22Rv1 (cell line): Measurements from ENCODE around the gene KCTD13.
"Not testable (repeated sequence)": the region's sequence is repeated elsewhere in the genome, so short reads cannot be mapped to it uniquely, and the experiment has no call there.

Experiments used
- H3K27ac ChIP-seq: fragments of 450-650 bp; 2 replicates; pipeline ENCODE4 v1.5.1; 2017
- ZFX ChIP-seq: fragments of 450-650 bp; IDR thresholded peaks from 2 replicates; pipeline ENCODE4 v1.6.1; 2017; ENCODE audit warnings: antibody characterized with exemption, borderline replicate concordance
- TF ChIP-seq, protein P1 (sequence below): fragments of 450-650 bp; IDR thresholded peaks from 2 replicates; pipeline ENCODE4 v1.5.1; 2017; ENCODE audit warnings: mild to moderate bottlenecking

Gene KCTD13

DNA sequence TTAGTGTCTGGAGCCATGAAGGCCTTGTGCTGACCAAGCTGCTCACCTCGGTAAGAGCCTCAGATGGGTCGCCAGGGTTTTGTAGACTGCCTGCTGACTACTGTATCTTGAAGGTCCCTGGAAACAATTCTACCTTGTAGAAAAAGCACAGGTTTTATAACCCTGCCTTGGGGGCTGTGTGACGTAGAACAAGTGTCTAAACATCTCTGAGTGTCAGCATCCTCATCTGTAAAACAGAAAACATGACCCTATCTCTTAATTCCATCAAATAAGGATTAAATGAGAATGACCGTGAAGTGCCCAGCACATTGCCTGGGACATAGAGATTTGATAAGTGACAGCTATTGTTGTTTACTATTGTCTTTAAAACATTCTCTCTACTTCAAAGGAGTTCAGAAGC is 42.2 kb upstream of the KCTD13 start:
- TF ChIP-seq, protein P1, sequence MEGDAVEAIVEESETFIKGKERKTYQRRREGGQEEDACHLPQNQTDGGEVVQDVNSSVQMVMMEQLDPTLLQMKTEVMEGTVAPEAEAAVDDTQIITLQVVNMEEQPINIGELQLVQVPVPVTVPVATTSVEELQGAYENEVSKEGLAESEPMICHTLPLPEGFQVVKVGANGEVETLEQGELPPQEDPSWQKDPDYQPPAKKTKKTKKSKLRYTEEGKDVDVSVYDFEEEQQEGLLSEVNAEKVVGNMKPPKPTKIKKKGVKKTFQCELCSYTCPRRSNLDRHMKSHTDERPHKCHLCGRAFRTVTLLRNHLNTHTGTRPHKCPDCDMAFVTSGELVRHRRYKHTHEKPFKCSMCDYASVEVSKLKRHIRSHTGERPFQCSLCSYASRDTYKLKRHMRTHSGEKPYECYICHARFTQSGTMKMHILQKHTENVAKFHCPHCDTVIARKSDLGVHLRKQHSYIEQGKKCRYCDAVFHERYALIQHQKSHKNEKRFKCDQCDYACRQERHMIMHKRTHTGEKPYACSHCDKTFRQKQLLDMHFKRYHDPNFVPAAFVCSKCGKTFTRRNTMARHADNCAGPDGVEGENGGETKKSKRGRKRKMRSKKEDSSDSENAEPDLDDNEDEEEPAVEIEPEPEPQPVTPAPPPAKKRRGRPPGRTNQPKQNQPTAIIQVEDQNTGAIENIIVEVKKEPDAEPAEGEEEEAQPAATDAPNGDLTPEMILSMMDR, result no peak
- no peak for TF ChIP-seq ZFX

DNA sequence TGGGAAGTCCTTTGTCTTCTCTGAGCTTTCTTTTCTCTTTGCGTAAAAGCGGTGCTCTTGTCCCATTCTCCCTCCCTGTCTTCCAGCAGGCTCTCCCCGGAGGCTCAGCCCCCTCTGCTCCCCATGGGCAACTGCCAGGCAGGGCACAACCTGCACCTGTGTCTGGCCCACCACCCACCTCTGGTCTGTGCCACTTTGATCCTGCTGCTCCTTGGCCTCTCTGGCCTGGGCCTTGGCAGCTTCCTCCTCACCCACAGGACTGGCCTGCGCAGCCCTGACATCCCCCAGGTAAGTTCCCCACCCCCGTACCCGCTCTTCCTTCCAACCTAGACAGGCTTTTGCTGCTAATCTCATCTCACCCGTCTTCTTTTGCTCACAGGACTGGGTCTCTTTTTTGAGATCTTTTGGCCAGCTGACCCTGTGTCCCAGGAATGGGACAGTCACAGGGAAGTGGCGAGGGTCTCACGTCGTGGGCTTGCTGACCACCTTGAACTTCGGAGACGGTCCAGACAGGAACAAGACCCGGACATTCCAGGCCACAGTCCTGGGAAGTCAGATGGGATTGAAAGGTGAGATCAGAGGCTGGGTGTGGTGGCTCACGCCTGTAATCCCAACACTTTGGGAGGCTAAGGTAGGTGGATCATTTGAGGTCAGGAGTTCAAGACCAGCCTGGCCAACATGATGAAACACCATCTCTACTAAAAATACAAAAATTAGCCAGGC is 37.2 kb upstream of the KCTD13 start:
- H3K27ac ChIP-seq, result peak overlapping the region; percentile 74
- TF ChIP-seq, protein P1, result no peak
- TF ChIP-seq ZFX, result no peak

More for the DNA sequence above, 42.2 kb upstream of the KCTD13 start:
- H3K27ac ChIP-seq, result no peak overlapping the region

DNA sequence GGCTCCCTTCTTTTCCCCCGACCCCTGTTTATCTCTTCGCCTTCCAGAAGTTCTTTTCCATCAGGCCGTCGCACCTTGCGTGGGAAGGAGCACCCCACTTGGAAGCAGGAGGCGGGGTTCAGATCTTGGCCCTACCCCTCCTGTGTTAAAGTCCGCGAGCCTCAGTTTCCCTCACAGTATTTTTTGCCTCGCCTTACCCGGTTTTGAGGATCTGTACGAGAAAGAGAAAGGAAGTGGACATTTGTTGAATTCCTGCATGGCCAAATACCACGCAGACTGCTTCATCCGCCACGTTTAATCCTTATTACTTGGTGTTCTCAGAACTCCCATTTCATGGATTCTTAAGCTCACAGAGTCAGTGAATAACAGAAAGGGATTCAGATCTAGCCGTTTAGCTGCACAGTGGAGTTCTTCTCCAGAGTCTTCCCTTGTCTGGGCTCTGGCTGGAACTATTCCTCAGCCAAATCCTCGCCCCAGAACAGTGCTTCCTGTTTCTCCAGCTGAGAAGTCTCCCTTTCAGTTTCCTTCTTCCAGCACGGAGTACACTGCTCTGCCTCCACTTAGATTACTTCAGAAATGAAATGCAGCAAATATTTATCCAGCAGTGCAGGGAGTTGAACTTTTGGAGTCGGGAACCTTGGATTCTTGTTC is 36.4 kb upstream of the KCTD13 start:
- TF ChIP-seq ZFX, result no peak
- TF ChIP-seq, protein P1, result no peak
- H3K27ac ChIP-seq, result peak overlapping the region; percentile 74

DNA sequence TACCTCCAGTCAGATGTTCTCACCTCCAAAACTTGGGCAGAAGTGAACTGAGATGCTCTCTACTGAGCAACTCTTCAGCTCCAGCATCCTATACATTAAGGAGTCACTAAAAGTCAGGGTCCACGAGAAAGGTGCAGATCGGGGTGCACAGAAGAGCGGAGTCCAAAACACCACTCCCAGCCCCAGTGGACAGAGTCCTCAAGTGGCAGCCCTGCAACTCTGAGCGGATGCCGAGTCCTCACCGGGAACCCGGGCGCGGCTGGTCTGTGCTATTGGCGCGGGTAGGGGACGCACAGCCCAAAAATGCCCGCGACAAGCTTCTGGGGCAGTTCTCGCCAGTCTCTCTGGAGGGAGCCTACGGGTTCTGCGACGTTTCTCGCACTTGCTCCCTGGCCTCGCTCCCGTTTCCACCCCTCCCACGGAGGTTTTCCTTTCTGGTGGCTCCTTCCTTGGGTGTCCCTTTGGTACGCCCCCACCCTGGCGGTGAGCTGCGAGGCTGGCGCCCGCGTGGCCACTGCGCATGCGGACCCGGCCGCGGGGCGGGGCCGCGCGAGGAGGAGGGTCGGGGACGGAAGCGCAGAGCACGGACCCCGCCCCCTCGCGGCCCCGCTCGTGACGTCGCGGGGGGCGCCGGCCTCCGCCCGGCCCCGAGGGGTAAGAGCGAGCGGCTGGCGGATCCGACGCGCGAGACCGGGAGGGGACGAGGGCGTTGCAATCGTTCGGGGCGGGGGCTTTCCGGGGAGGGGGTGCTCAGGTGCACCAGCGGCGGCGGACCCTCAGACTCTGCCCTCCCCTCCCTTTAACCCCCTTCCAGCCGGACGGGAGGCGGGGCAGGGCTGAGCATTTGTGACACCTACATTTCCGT is 35.7 kb upstream of the KCTD13 start, which contains the start of gene TMEM219:
Gene TMEM219, plus strand, starts transcription at position 601 of the 865 bp plus-strand sequence. CDS start 1,065 bp downstream, outside the sequence.
- TF ChIP-seq, protein P1, result peak; percentile 43
- no peak for TF ChIP-seq ZFX
- peak within 1 kb of the TSS; percentile 74 for H3K27ac ChIP-seq

DNA sequence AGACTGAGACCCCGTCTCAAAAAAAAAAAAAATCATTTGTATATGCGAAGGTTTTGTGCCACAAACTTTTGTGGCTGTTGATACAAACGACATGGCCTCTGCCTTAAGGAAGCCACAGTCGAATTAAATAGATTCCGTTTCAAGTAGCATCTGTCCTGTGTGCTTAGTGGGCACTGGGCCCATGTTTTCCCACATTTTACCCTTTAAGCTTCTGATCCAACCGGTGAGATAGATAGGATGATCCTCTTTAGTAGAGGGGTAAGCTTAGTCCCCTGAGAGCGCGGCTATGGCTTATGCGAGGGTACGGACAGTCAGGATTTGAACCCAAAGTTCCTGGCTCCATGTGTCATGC is 35.1 kb upstream of the KCTD13 start:
- TF ChIP-seq ZFX, result no peak
- TF ChIP-seq, protein P1, result no peak
- H3K27ac ChIP-seq, result peak overlapping the region; percentile 74

DNA sequence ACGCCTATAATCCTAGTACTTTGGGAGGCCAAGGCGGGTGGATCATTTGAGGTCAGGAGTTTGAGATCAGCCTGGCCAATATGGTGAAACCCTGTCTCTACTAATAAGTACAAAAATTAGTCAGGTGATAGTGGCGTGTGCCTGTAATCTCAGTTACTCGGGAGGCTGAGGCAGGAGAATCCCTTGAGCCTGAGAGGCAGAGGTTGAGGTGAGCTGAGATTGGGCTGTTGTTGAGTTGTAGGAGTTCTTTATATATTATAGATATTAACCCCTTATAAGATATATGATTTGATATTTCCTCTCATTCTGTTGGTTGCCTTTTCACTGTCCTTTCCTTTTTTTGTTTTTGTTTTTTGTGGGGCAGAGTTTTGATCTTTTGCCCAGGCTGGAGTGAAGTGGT is 33.8 kb upstream of the KCTD13 start:
- not testable (repeated sequence) for H3K27ac ChIP-seq

DNA sequence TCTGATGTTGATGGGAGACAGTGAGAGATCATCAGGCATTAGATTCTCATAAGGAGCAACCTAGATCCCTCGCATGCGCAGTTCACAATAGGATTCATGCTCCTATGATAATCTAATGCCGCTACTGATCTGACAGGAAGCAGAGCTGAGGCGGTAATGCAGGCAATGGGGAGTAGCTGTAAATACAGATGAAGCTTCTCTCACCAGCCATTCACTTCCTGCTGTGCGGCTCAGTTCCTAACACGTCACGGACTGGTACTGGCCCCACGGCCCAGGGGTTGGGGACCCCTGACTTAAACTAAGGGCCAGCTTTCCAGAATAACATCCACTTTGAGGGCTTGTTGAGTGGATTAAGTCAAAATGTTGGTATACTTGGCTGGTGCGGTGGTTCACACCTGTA is 33.3 kb upstream of the KCTD13 start:
- no peak overlapping the region for H3K27ac ChIP-seq
- TF ChIP-seq ZFX, result no peak
- TF ChIP-seq, protein P1, result no peak
